HepG2 (cell line): ENCODE data around the gene COPS7B. TPM values are rescaled to one million over a fixed set of nuclear protein-coding genes. Genes with fewer than 3 reads are reported as not detected.

ENCODE experiments used
- ATRX ChIP-seq: sonication (generic); formaldehyde crosslinking; IDR thresholded peaks from 2 replicates; pipeline ENCODE4 v1.4.0; 2020; ENCODE audit warnings: missing genetic modification reagents, borderline replicate concordance
- FOXA1 ChIP-seq, 2 experiments: fragments of 450-650 bp in 1 of 2; sonication (generic) in 1 of 2; formaldehyde crosslinking in 1 of 2; IDR thresholded peaks; 2 replicates each; pipeline versions ENCODE4 v1.4.0 to v1.6.1; 2016 to 2020; ENCODE audit warnings: missing genetic modification reagents in 1 of 2
- KMT2B ChIP-seq: IDR thresholded peaks from 2 replicates; pipeline ENCODE4 v1.6.1; 2016; ENCODE audit warnings: missing genetic modification reagents, missing compliant biosample characterization
- MED1 ChIP-seq: sonication (generic); formaldehyde crosslinking; IDR thresholded peaks from 2 replicates; pipeline ENCODE4 v1.4.0; 2020; ENCODE audit warnings: missing genetic modification reagents
- MEF2D ChIP-seq: sonication (generic); formaldehyde crosslinking; IDR thresholded peaks from 2 replicates; pipeline ENCODE4 v1.5.1; 2020; ENCODE audit warnings: mild to moderate bottlenecking, missing genetic modification reagents
- MTA3 ChIP-seq: sonication (generic); formaldehyde crosslinking; IDR thresholded peaks from 2 replicates; pipeline ENCODE4 v1.4.0; 2020; ENCODE audit warnings: missing genetic modification reagents
- MYPOP ChIP-seq: sonication (generic); formaldehyde crosslinking; IDR thresholded peaks from 2 replicates; pipeline ENCODE4 v1.8.1; 2023; ENCODE audit warnings: mild to moderate bottlenecking, moderate library complexity, missing genetic modification reagents
- NCOA5 ChIP-seq: sonication (generic); formaldehyde crosslinking; IDR thresholded peaks from 2 replicates; pipeline ENCODE4 v1.4.0; 2020; ENCODE audit warnings: missing genetic modification reagents
- ONECUT2 ChIP-seq: sonication (generic); formaldehyde crosslinking; IDR thresholded peaks from 2 replicates; pipeline ENCODE4 v1.4.0; 2020; ENCODE audit warnings: missing genetic modification reagents
- THAP11 ChIP-seq: IDR thresholded peaks from 2 replicates; pipeline ENCODE4 v1.6.1; 2016; ENCODE audit warnings: missing biosample characterization, missing genetic modification reagents
- TP53 ChIP-seq: sonication (generic); formaldehyde crosslinking; conservative IDR thresholded peaks from 2 replicates; pipeline ENCODE4 v1.4.0; 2020; ENCODE audit warnings: missing genetic modification reagents
- ZBTB3 ChIP-seq: sonication (generic); formaldehyde crosslinking; IDR thresholded peaks from 2 replicates; pipeline ENCODE4 v1.4.0; 2020; ENCODE audit warnings: low read depth, mild to moderate bottlenecking, moderate library complexity, missing genetic modification reagents, borderline replicate concordance
- ZNF329 ChIP-seq: sonication (generic); formaldehyde crosslinking; IDR thresholded peaks from 2 replicates; pipeline ENCODE4 v1.9.0; 2021; ENCODE audit warnings: low read depth, mild to moderate bottlenecking, missing genetic modification reagents
- ZNF362 ChIP-seq: sonication (generic); formaldehyde crosslinking; IDR thresholded peaks from 2 replicates; pipeline ENCODE4 v1.4.0; 2020; ENCODE audit warnings: missing genetic modification reagents, mild to moderate bottlenecking, borderline replicate concordance
- ZNF430 ChIP-seq: sonication (generic); formaldehyde crosslinking; IDR thresholded peaks from 2 replicates; pipeline ENCODE4 v1.9.0; 2021; ENCODE audit warnings: mild to moderate bottlenecking, missing genetic modification reagents
- ZNF546 ChIP-seq: sonication (generic); formaldehyde crosslinking; conservative IDR thresholded peaks from 2 replicates; pipeline ENCODE4 v1.8.1; 2023; ENCODE audit warnings: mild to moderate bottlenecking, missing genetic modification reagents
- ZNF7 ChIP-seq: IDR thresholded peaks from 2 replicates; pipeline ENCODE4 v1.6.1; 2016; ENCODE audit warnings: missing biosample characterization, missing genetic modification reagents
- ZNF720 ChIP-seq: sonication (generic); formaldehyde crosslinking; IDR thresholded peaks from 2 replicates; pipeline ENCODE4 v1.4.0; 2020; ENCODE audit warnings: missing genetic modification reagents
- polyA plus RNA-seq, 8 experiments: library from polyadenylated mRNA; depleted of rRNA in 3 of 8; stranded (reverse) in 7 of 8; unstranded in 1 of 8; fragments of >200 nt; fragmentation: Illumina TruSeq in 4 of 8; extraction: Trizol in 4 of 8; gene quantifications; 2 replicates each; pipeline versions ENCODE4 v1.2.1 to v1.2.3, GENCODE V29; 2011 to 2016; ENCODE audit warnings: low read depth in 4 of 8, missing spikeins in 1 of 8, mixed read lengths in 1 of 8; ENCODE audit not compliant: insufficient read depth in 1 of 8
- total RNA-seq, 5 experiments: library from RNA; depleted of rRNA; stranded (reverse); fragments of >200 nt; fragmentation: Illumina TruSeq; extraction: Trizol; gene quantifications; 2 replicates each; pipeline ENCODE4 v1.2.3, GENCODE V29; 2016; ENCODE audit warnings: low read depth in 1 of 5
- TF ChIP-seq, protein P1 (sequence below): sonication (generic); formaldehyde crosslinking; IDR thresholded peaks from 2 replicates; pipeline ENCODE4 v1.5.0; 2020; ENCODE audit warnings: missing genetic modification reagents, mild to moderate bottlenecking, borderline replicate concordance
- TF ChIP-seq, protein P2 (sequence below): sonication (generic); formaldehyde crosslinking; conservative IDR thresholded peaks from 2 replicates; pipeline ENCODE4 v1.4.0; 2020; ENCODE audit warnings: missing genetic modification reagents
- TF ChIP-seq, protein P3 (sequence below), 2 experiments: IDR thresholded peaks; 2 replicates each; pipeline ENCODE4 v1.6.1; 2011 to 2012; ENCODE audit warnings: low read length in 2 of 2, borderline replicate concordance in 1 of 2, low read depth in 1 of 2, mild to moderate bottlenecking in 1 of 2, moderate library complexity in 1 of 2

The COPS7B gene
- total and polyA plus RNA-seq, 2 of the 13 experiments (the other 11 are each of a cell fraction or from before 2014, with no cell fraction given) = 30.6 to 62.7 TPM

DNA sequence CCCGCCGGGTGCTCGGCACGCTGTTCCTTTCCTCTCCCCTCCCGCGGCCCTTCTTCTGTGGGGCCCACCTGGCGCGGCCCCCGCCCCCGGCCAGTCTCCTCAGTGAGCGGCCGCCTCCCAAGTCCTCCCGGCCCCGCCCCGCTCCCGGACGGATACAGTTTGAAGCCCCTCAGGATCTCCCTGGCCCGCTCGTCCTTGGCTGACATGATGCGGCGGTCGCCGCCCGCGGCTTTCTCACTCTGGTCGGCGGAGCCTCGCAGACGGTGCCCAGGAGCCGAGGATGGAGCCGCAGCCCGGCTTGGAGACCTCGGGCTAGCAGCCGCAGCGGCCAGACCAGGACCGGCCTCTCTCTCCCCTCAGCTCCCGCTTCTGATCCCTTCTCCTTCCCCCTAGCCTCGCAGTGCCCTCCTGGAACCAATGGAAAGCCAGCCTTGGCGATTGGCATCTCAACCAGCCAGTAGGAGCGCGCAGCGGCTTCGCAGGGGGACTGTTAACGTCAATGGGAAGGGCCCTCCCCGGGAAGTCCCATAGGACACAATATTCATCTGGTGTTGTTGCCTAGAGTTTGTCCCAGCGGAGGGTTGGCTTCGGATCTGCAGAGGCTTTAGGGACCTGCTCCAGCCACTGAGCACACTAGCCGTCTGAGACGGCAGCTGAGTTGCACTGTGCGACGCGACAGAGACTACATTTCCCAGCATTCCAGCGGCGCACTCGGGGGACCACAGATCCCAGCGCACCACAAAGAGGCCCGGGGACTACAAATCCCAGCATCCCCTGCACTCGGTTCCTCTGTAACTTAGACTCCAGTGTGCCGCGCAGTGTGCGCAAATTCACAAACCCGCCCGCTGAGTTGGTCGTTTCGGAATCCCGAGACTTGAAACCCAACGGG, 5.1 kb upstream of the COPS7B start, which contains the start of gene PDE6D (continued):
- TF ChIP-seq ONECUT2 (CRISPR knock-in tag) (no peak), ZNF7 (CRISPR knock-in tag) (no peak), MEF2D (CRISPR knock-in tag) (no peak), KMT2B (CRISPR knock-in tag) (peak; percentile 95), ZNF329 (CRISPR knock-in tag) (no peak), ATRX (CRISPR knock-in tag) (no peak), MYPOP (peak; percentile 42; the same call in 1 of the 2 replicates), MTA3 (CRISPR knock-in tag) (no peak), TP53 (CRISPR knock-in tag) (no peak), ZNF720 (CRISPR knock-in tag) (no peak), ZNF546 (CRISPR knock-in tag) (no peak), ZNF362 (CRISPR knock-in tag) (peak; percentile 24; the same call in 1 of the 2 replicates), THAP11 (CRISPR knock-in tag) (peak; percentile 98), MED1 (CRISPR knock-in tag) (0 out of 2 replicates have a peak, but pooled peaks have one; percentile 62), ZBTB3 (CRISPR knock-in tag) (0 out of 2 replicates have a peak, but pooled peaks have one; percentile 14), ZNF430 (CRISPR knock-in tag) (peak; percentile 87), FOXA1 (IDR thresholded peaks at IDR 0.05) (no peak), FOXA1 (CRISPR knock-in tag; IDR thresholded peaks at IDR 0.05) (no peak), NCOA5 (CRISPR knock-in tag) (no peak)
- TF ChIP-seq, protein P1, sequence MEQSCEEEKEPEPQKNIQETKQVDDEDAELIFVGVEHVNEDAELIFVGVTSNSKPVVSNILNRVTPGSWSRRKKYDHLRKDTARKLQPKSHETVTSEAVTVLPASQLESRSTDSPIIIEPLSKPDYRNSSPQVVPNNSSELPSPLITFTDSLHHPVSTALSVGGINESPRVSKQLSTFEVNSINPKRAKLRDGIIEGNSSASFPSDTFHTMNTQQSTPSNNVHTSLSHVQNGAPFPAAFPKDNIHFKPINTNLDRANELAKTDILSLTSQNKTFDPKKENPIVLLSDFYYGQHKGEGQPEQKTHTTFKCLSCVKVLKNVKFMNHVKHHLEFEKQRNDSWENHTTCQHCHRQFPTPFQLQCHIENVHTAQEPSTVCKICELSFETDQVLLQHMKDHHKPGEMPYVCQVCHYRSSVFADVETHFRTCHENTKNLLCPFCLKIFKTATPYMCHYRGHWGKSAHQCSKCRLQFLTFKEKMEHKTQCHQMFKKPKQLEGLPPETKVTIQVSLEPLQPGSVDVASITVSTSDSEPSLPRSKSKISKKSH (CRISPR knock-in tag) = no peak; the same call in 1 of the 2 replicates
- TF ChIP-seq, protein P2, sequence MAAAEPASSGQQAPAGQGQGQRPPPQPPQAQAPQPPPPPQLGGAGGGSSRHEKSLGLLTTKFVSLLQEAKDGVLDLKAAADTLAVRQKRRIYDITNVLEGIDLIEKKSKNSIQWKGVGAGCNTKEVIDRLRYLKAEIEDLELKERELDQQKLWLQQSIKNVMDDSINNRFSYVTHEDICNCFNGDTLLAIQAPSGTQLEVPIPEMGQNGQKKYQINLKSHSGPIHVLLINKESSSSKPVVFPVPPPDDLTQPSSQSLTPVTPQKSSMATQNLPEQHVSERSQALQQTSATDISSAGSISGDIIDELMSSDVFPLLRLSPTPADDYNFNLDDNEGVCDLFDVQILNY (CRISPR knock-in tag) = peak; percentile 59; the same call in 1 of the 2 replicates
- TF ChIP-seq, protein P3, sequence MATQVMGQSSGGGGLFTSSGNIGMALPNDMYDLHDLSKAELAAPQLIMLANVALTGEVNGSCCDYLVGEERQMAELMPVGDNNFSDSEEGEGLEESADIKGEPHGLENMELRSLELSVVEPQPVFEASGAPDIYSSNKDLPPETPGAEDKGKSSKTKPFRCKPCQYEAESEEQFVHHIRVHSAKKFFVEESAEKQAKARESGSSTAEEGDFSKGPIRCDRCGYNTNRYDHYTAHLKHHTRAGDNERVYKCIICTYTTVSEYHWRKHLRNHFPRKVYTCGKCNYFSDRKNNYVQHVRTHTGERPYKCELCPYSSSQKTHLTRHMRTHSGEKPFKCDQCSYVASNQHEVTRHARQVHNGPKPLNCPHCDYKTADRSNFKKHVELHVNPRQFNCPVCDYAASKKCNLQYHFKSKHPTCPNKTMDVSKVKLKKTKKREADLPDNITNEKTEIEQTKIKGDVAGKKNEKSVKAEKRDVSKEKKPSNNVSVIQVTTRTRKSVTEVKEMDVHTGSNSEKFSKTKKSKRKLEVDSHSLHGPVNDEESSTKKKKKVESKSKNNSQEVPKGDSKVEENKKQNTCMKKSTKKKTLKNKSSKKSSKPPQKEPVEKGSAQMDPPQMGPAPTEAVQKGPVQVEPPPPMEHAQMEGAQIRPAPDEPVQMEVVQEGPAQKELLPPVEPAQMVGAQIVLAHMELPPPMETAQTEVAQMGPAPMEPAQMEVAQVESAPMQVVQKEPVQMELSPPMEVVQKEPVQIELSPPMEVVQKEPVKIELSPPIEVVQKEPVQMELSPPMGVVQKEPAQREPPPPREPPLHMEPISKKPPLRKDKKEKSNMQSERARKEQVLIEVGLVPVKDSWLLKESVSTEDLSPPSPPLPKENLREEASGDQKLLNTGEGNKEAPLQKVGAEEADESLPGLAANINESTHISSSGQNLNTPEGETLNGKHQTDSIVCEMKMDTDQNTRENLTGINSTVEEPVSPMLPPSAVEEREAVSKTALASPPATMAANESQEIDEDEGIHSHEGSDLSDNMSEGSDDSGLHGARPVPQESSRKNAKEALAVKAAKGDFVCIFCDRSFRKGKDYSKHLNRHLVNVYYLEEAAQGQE (IDR thresholded peaks at IDR 0.05; ENCODE audit: borderline replicate concordance in 1 of 2, low read depth in 1 of 2, low read length in 2 of 2) = peak in 1 of 2 experiments; percentile 44; a peak in 1 of 4 replicates
